Testis (tissue), 2 donors: ENCODE measurements around the gene LAMTOR2.

Experiments
- POLR2A ChIP-seq: fragments of 450-650 bp; IDR thresholded peaks from one replicate; pipeline ENCODE4 v1.6.1; 2017; ENCODE audit warnings: antibody characterized with exemption, mild to moderate bottlenecking, moderate library complexity
- TF ChIP-seq, protein P1 (sequence below), 3 experiments: fragments of 450-650 bp in 2 of 3; fragments of 200-600 bp in 1 of 3; sonication (generic) in 1 of 3; IDR thresholded peaks; one replicate each; pipeline ENCODE4 v1.5.1; 2016 to 2019; ENCODE audit warnings: antibody characterized with exemption in 3 of 3, mild to moderate bottlenecking in 2 of 3, moderate library complexity in 1 of 3

- no peak for TF ChIP-seq POLR2A
- TF ChIP-seq, protein P1, sequence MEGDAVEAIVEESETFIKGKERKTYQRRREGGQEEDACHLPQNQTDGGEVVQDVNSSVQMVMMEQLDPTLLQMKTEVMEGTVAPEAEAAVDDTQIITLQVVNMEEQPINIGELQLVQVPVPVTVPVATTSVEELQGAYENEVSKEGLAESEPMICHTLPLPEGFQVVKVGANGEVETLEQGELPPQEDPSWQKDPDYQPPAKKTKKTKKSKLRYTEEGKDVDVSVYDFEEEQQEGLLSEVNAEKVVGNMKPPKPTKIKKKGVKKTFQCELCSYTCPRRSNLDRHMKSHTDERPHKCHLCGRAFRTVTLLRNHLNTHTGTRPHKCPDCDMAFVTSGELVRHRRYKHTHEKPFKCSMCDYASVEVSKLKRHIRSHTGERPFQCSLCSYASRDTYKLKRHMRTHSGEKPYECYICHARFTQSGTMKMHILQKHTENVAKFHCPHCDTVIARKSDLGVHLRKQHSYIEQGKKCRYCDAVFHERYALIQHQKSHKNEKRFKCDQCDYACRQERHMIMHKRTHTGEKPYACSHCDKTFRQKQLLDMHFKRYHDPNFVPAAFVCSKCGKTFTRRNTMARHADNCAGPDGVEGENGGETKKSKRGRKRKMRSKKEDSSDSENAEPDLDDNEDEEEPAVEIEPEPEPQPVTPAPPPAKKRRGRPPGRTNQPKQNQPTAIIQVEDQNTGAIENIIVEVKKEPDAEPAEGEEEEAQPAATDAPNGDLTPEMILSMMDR (IDR thresholded peaks at IDR 0.05) = no peak
Measured at GRCh38 chr1:156104861-156105832, 50.6 kb downstream of the LAMTOR2 start.
